Loucy (cell line): ENCODE results near the gene STARD13.

Source experiments
- H2AFZ ChIP-seq: fragments of 200-600 bp; sonication (generic); 2 replicates; pipeline ENCODE4 v1.6.0; 2016; ENCODE audit warnings: antibody characterized with exemption, mild to moderate bottlenecking, low read length, moderate library complexity
- H3F3A ChIP-seq: fragments of 200-600 bp; 2 replicates; pipeline ENCODE4 v1.6.0; 2016; ENCODE audit warnings: antibody characterized with exemption, low read depth, mild to moderate bottlenecking
- H3K27me3 ChIP-seq: fragments of 200-600 bp; sonication (generic); 2 replicates; pipeline ENCODE4 v1.6.1; 2014; ENCODE audit warnings: low read length, mild to moderate bottlenecking; ENCODE audit not compliant: insufficient read depth, poor library complexity, severe bottlenecking
- H3K36me3 ChIP-seq: fragments of 200-600 bp; sonication (generic); 2 replicates; pipeline ENCODE4 v1.6.1; 2016; ENCODE audit warnings: low read length; ENCODE audit not compliant: insufficient read depth
- H3K4me1 ChIP-seq: fragments of 200-600 bp; sonication (generic); 2 replicates; pipeline ENCODE4 v1.5.1; 2014; ENCODE audit warnings: low read length, mild to moderate bottlenecking; ENCODE audit not compliant: insufficient read depth, poor library complexity, severe bottlenecking
- H3K4me2 ChIP-seq: fragments of 200-600 bp; sonication (generic); 2 replicates; pipeline ENCODE4 v1.6.0; 2014; ENCODE audit warnings: antibody characterized with exemption, low read length, low read depth, mild to moderate bottlenecking; ENCODE audit not compliant: poor library complexity, severe bottlenecking
- H3K4me3 ChIP-seq: fragments of 200-600 bp; sonication (generic); 2 replicates; pipeline ENCODE4 v1.5.1; 2014; ENCODE audit warnings: low read length, mild to moderate bottlenecking, mixed read lengths; ENCODE audit not compliant: poor library complexity, severe bottlenecking
- H3K79me2 ChIP-seq: fragments of 200-600 bp; sonication (generic); 2 replicates; pipeline ENCODE4 v1.6.1; 2014; ENCODE audit warnings: low read length; ENCODE audit not compliant: insufficient read depth
- H3K9ac ChIP-seq: fragments of 200-600 bp; sonication (generic); 2 replicates; pipeline ENCODE4 v1.6.0; 2014; ENCODE audit warnings: mild to moderate bottlenecking, low read depth, low read length, moderate library complexity; ENCODE audit not compliant: poor library complexity, severe bottlenecking
- H3K9me2 ChIP-seq: fragments of 200-600 bp; sonication (generic); replicated peaks from 2 replicates; pipeline ENCODE4 v1.6.1; 2016; ENCODE audit warnings: low read depth, low read length, mixed read lengths
- H3K9me3 ChIP-seq: fragments of 200-600 bp; sonication (generic); 2 replicates; pipeline ENCODE4 v1.6.1; 2014; ENCODE audit warnings: mild to moderate bottlenecking, antibody characterized with exemption, low read length, low read depth; ENCODE audit not compliant: insufficient read depth
- H4K20me1 ChIP-seq: fragments of 200-600 bp; sonication (generic); 2 replicates; pipeline ENCODE4 v1.6.0; 2014; ENCODE audit warnings: antibody characterized with exemption, low read length, mild to moderate bottlenecking; ENCODE audit not compliant: insufficient read depth, poor library complexity, severe bottlenecking
- CTCF ChIP-seq: fragments of 200-600 bp; sonication (generic); conservative IDR thresholded peaks from 2 replicates; pipeline ENCODE4 v1.5.1; 2014; ENCODE audit warnings: mild to moderate bottlenecking, antibody characterized with exemption, low read length
- EZH2phosphoT487 ChIP-seq: fragments of 200-600 bp; IDR thresholded peaks from 2 replicates; pipeline ENCODE4 v1.6.1; 2018; ENCODE audit warnings: antibody characterized with exemption, mild to moderate bottlenecking, moderate library complexity, borderline replicate concordance

STARD13 gene

GRCh38 chr13:33144358-33144784 lies 141.2 kb downstream of the STARD13 start:
- no peak overlapping the region for H3K4me2 ChIP-seq
- H4K20me1 ChIP-seq = no peaks in the 10 kb centered on the region
- H3K9me3 ChIP-seq = no peaks in the 10 kb centered on the region
- no peak overlapping the region for H3K4me3 ChIP-seq
- H3K79me2 ChIP-seq = no peaks in the 10 kb centered on the region
- H3K9me2 ChIP-seq = no peaks in the 10 kb centered on the region
- H2AFZ ChIP-seq = no peak overlapping the region
- H3K36me3 ChIP-seq = no peaks in the 10 kb centered on the region
- TF ChIP-seq CTCF (no peak), EZH2phosphoT487 (no peak)
- no peaks in the 10 kb centered on the region for H3K27me3 ChIP-seq
- H3F3A ChIP-seq = no peaks in the 10 kb centered on the region
- H3K9ac ChIP-seq = no peak overlapping the region
- H3K4me1 ChIP-seq = no peaks in the 10 kb centered on the region

GRCh38 chr13:33139780-33140535 lies 145.6 kb downstream of the STARD13 start:
- Histone ChIP-seq H3K9me3 (no peaks in the 10 kb centered on the region; the same call in 1 of the 2 replicates), H3K36me3 (no peaks in the 10 kb centered on the region)

GRCh38 chr13:33139184-33139583 lies 146.4 kb downstream of the STARD13 start:
- Histone ChIP-seq H3F3A (no peaks in the 10 kb centered on the region), H3K36me3 (no peaks in the 10 kb centered on the region)

More at GRCh38 chr13:33139780-33140535, 145.6 kb downstream of the STARD13 start:
- H3K4me3 ChIP-seq = no peak overlapping the region
- no peaks in the 10 kb centered on the region for H3K79me2 ChIP-seq
- no peak overlapping the region for H3K4me2 ChIP-seq
- H2AFZ ChIP-seq = no peak overlapping the region
- no peaks in the 10 kb centered on the region for H3F3A ChIP-seq
- H3K27me3 ChIP-seq = no peaks in the 10 kb centered on the region
- H3K4me1 ChIP-seq = no peaks in the 10 kb centered on the region
- no peaks in the 10 kb centered on the region for H3K9me2 ChIP-seq
- no peak overlapping the region for H3K9ac ChIP-seq
- TF ChIP-seq EZH2phosphoT487 = no peak
- no peaks in the 10 kb centered on the region for H4K20me1 ChIP-seq

More at GRCh38 chr13:33139184-33139583, 146.4 kb downstream of the STARD13 start:
- Histone ChIP-seq H3K9ac (no peak overlapping the region), H3K9me2 (no peaks in the 10 kb centered on the region), H3K4me1 (no peaks in the 10 kb centered on the region), H4K20me1 (no peaks in the 10 kb centered on the region), H3K4me2 (no peak overlapping the region), H3K27me3 (no peaks in the 10 kb centered on the region), H3K4me3 (no peak overlapping the region), H3K79me2 (no peaks in the 10 kb centered on the region), H2AFZ (no peak overlapping the region), H3K9me3 (no peaks in the 10 kb centered on the region; the same call in 1 of the 2 replicates)
- TF ChIP-seq EZH2phosphoT487 (no peak), CTCF (no peak)
